ENCODE measurements around the gene EOLA2. TPM values are rescaled to one million over a fixed set of nuclear protein-coding genes. Genes with fewer than 3 reads are reported as not detected.

Gene EOLA2
- total RNA-seq, 4 donors from 2014 or later: 16.0 to 22.5 (median 19.3) TPM

DNA sequence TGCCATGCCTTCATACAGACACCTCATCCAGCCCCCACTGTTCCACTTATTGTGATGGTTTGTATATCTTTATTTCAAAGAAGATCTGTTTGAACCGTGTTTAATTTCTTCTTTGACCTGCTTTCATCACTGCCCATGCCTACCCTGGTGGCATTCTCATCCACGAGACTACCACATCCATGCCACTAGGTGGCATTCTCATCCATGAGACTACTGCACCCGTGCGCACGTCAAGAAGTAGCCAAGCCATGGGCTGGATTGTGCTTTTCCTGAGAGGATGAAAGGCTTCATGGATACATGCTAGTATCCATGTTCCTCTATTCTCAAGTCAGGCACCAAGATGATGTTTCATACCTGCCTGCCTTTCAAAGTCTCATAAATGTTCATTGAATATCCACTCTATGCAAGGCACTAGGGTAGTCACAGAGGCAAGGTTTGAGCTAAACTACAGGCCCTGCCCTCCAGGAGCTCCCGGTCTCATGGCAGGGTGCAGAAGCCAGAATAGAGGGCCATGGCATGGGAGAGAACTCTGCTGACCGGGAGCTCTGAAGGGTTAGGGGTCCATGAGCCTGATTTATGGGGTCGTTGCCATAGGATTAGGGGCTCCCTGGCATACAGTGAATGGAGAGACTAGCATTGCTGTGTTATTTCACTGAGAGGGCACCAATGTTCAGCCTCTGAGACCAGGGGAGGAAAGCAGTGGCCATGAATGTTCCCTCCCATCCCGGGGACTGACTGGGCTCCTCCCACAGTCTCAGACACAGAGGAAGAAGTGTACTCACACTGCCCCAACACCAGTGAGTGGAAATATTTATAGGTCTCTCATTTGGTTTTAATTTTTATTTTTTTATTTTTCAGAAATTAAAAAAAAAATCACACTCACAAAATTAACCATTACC is 24.8 kb upstream of the EOLA2 start:
- intact Hi-C loops (cut with DNase I; ENCODE audit: low total_unique reads): loop anchor here (10.0 kb wide), 1 partner anchor 402 kb away; the partner anchor contains the start of gene MAMLD1
- DNase-seq (ENCODE audit: low spot score in 2 of 2): peak in 1 of 2 donors; percentile 25
- TF ChIP-seq, protein P1, sequence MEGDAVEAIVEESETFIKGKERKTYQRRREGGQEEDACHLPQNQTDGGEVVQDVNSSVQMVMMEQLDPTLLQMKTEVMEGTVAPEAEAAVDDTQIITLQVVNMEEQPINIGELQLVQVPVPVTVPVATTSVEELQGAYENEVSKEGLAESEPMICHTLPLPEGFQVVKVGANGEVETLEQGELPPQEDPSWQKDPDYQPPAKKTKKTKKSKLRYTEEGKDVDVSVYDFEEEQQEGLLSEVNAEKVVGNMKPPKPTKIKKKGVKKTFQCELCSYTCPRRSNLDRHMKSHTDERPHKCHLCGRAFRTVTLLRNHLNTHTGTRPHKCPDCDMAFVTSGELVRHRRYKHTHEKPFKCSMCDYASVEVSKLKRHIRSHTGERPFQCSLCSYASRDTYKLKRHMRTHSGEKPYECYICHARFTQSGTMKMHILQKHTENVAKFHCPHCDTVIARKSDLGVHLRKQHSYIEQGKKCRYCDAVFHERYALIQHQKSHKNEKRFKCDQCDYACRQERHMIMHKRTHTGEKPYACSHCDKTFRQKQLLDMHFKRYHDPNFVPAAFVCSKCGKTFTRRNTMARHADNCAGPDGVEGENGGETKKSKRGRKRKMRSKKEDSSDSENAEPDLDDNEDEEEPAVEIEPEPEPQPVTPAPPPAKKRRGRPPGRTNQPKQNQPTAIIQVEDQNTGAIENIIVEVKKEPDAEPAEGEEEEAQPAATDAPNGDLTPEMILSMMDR (IDR thresholded peaks at IDR 0.05): no peak
- TF ChIP-seq POLR2A (IDR thresholded peaks at IDR 0.05): no peak
- WGBS, 2 donors: 30 to 47% methylated on average over 9 of the region's 9 CpGs
- no peak overlapping the region for H3K4me3 ChIP-seq (ENCODE audit: low read depth, poor library complexity, severe bottlenecking)

DNA sequence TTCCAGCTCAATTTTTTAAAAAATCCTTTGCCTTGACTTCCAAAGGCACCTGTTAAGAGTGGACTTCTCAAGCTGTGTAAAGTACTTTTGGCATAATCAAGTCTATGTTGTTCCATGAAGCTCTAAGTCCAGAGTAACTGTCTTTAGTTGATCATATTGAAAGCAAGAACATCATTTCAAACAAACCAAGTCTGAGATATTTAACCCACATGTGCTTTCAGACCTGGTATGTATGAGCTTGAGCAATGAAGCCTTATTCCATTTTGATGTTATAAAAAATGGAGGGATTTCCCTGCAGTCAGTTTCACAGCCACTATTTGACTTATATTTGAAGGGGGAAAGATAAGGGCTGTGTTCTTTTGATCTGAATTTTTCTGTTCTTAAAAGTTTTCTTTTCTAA is 23.7 kb upstream of the EOLA2 start:
- no peak for TF ChIP-seq POLR2A (IDR thresholded peaks at IDR 0.05)
- TF ChIP-seq, protein P1 (IDR thresholded peaks at IDR 0.05): no peak
- no peak for DNase-seq (ENCODE audit: low spot score in 2 of 2)
- H3K4me3 ChIP-seq (ENCODE audit: low read depth, poor library complexity, severe bottlenecking): no peak overlapping the region
- intact Hi-C loops (cut with DNase I; ENCODE audit: low total_unique reads): loop anchor here (10.0 kb wide), 1 partner anchor 403 kb away; the partner anchor contains the start of gene MAMLD1

DNA sequence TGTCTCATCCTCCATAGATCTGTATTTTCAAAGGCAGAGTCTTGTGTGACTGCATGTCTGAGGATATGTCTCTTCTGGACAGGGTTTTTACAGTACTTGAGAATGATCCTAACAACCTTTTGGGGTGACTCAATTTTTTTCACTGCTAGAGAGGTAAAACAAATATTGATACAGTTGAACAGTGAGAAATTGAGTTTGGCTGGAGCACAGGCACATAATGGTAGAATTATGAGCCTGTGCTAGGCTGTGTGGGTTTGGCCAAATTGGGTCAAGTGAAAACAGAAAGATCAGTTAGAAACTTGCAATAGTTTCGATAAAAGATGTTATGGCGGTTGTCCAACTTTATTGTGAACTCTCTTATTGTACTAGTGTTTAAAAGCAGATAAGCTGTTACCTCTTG is 23.3 kb upstream of the EOLA2 start:
- DNase-seq (ENCODE audit: low spot score in 2 of 2): no peak
- 72 to 79% methylated on average over 2 of the region's 2 CpGs for WGBS, 2 donors
- intact Hi-C loops (cut with DNase I; ENCODE audit: low total_unique reads): loop anchor here (10.0 kb wide), 1 partner anchor 403 kb away; the partner anchor contains the start of gene MAMLD1
- H3K4me3 ChIP-seq (ENCODE audit: low read depth, poor library complexity, severe bottlenecking): no peak overlapping the region
- no peak for TF ChIP-seq POLR2A (IDR thresholded peaks at IDR 0.05)
- TF ChIP-seq, protein P1 (IDR thresholded peaks at IDR 0.05): no peak

DNA sequence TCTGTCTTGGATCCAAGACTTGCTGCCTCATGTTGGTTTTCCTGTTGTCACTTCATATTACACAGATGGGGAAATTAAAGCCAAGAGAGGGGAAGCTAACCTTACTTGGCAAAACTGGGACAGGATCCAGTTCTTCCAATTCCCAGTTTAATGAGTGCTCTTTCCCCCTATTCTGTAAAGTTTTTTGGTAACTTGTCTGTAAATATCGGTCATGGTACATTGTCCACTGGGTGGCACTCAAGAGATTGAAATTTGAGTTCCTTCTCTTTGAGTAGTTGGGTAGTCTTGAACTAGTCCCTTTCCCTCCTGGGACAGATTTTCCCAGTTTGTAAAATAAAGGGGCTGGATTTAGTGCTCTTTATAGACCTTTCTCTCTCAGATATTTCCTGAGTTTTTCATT is 12.4 kb upstream of the EOLA2 start:
- WGBS, 2 donors: 3 to 8% methylated on average over 1 of the region's 1 CpG
- no peak overlapping the region for H3K4me3 ChIP-seq (ENCODE audit: low read depth, poor library complexity, severe bottlenecking)
- no peak for TF ChIP-seq POLR2A (IDR thresholded peaks at IDR 0.05)
- TF ChIP-seq, protein P1 (IDR thresholded peaks at IDR 0.05): no peak
- intact Hi-C loops (cut with DNase I; ENCODE audit: low total_unique reads): no loop called here
- DNase-seq (ENCODE audit: low spot score in 2 of 2): peak in 1 of 2 donors; percentile 16

DNA sequence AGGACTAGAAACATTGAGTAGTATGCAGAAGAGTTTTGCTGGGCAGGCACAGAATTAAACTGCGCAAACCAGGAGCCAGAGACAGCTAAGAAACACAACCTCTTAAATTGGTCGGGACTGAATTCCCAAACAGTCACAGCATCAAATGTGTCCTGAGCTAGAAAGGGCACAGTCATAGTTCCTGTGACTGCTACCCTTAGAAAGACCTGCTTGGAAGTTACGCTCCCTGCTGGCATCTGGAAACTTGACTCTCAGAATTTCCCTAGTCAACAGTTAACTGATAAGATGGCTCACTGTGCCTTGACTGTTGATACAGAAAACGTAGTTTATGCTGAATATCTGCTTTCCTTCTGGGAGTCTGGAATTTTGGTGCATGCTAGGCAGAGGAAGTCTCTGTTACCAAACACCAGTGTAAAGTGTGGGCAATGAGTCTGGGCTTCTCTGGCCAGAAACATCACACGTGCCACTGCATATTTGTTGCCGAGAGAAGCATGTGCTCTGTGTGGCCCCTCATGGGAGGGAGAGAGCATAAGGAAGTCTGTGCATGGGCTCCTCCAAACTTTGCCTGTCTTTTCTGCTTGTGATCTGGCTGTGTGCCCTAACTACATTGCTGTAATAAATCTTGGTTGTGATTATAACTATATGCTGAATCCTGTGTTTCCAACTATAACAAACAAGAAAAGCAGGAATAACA is 11.6 kb upstream of the EOLA2 start:
- no peak for TF ChIP-seq POLR2A (IDR thresholded peaks at IDR 0.05)
- TF ChIP-seq, protein P1 (IDR thresholded peaks at IDR 0.05): no peak
- intact Hi-C loops (cut with DNase I; ENCODE audit: low total_unique reads): no loop called here
- H3K4me3 ChIP-seq (ENCODE audit: low read depth, poor library complexity, severe bottlenecking): no peak overlapping the region
- WGBS, 2 donors: 56 to 67% methylated on average over 6 of the region's 6 CpGs
- DNase-seq (ENCODE audit: low spot score in 2 of 2): no peak
